ENCODE results near the gene IL27RA.
A peak's percentile ranks its signal among the peaks of the same experiment; 100 is the strongest.

Gene IL27RA

GRCh38 chr19:14059093-14059480, 27.5 kb downstream of the IL27RA start:
- DNase-seq (ENCODE audit: low read depth in 2 of 2), result no peak

- no peak for DNase-seq (ENCODE audit: low read depth in 2 of 2)
Measured at GRCh38 chr19:14059652-14060155, 28.1 kb downstream of the IL27RA start.

- DNase-seq (ENCODE audit: low read depth in 2 of 2), result no peak
Measured at GRCh38 chr19:14061081-14061749, 29.7 kb downstream of the IL27RA start.

- DNase-seq (ENCODE audit: low read depth in 2 of 2), result no peak
Measured at GRCh38 chr19:14061751-14062557, 30.4 kb downstream of the IL27RA start, which contains the start of gene PALM3. Gene PALM3, minus strand, starts transcription at chr19:14062076. Its CDS starts 96 bp downstream, at chr19:14061980.

- no peak for DNase-seq (ENCODE audit: low read depth in 2 of 2)
Measured at GRCh38 chr19:14062558-14062855, 30.9 kb downstream of the IL27RA start.

- DNase-seq (ENCODE audit: low read depth in 2 of 2), result no peak
Measured at GRCh38 chr19:14063105-14063504, 31.5 kb downstream of the IL27RA start.

GRCh38 chr19:14066134-14066533, 34.6 kb downstream of the IL27RA start:
- DNase-seq (ENCODE audit: low read depth in 2 of 2), result no peak

- DNase-seq (ENCODE audit: low read depth in 2 of 2), result no peak
Measured at GRCh38 chr19:14070268-14071050, 38.9 kb downstream of the IL27RA start.

GRCh38 chr19:14072535-14073260, 41.1 kb downstream of the IL27RA start, which contains the start of gene MISP3:
Gene MISP3, plus strand, starts transcription at chr19:14072786. Its CDS starts 524 bp downstream, at chr19:14073310.
- DNase-seq (ENCODE audit: low read depth in 2 of 2), result no peak

GRCh38 chr19:14073261-14073924, 41.8 kb downstream of the IL27RA start:
- DNase-seq (ENCODE audit: low read depth in 2 of 2), result peak; percentile 50 to 58

- no peak for DNase-seq (ENCODE audit: low read depth in 2 of 2)
Measured at GRCh38 chr19:14073925-14074838, 42.6 kb downstream of the IL27RA start.

GRCh38 chr19:14078411-14078810, 46.8 kb downstream of the IL27RA start:
- DNase-seq (ENCODE audit: low read depth in 2 of 2), result no peak

- peak; percentile 98 to 99 for DNase-seq (ENCODE audit: low read depth in 2 of 2)
Measured at GRCh38 chr19:14080887-14081796, 49.6 kb downstream of the IL27RA start.

GRCh38 chr19:14081797-14082674, 50.5 kb downstream of the IL27RA start:
- DNase-seq (ENCODE audit: low read depth in 2 of 2), result no peak

GRCh38 chr19:14082675-14082960, 51.1 kb downstream of the IL27RA start:
- no peak for DNase-seq (ENCODE audit: low read depth in 2 of 2)

GRCh38 chr19:14085309-14085995, 53.9 kb downstream of the IL27RA start, which contains the start of gene C19orf67:
Gene C19orf67, minus strand, starts transcription at chr19:14085783. Its CDS starts 156 bp downstream, at chr19:14085627.
- DNase-seq (ENCODE audit: low read depth in 2 of 2), result no peak

- DNase-seq (ENCODE audit: low read depth in 2 of 2), result no peak
Measured at GRCh38 chr19:14086098-14086497, 54.5 kb downstream of the IL27RA start.
